Ishikawa (cell line): ENCODE data around the gene NR5A2.

Experiments
- CEBPB ChIP-seq: IDR thresholded peaks from 2 replicates; pipeline ENCODE4 v1.6.1; 2012
- CREB1 ChIP-seq: IDR thresholded peaks from 2 replicates; pipeline ENCODE4 v1.6.1; 2012; ENCODE audit warnings: low read depth
- EGR1 ChIP-seq: IDR thresholded peaks from 2 replicates; pipeline ENCODE4 v1.6.1; 2012
- EP300 ChIP-seq: IDR thresholded peaks from 2 replicates; pipeline ENCODE4 v1.6.1; 2012; ENCODE audit warnings: borderline replicate concordance
- FOXM1 ChIP-seq: IDR thresholded peaks from 2 replicates; pipeline ENCODE4 v1.6.1; 2012; ENCODE audit warnings: low read depth, borderline replicate concordance
- NFIC ChIP-seq: IDR thresholded peaks from 2 replicates; pipeline ENCODE4 v1.6.1; 2012
- RAD21 ChIP-seq: IDR thresholded peaks from 2 replicates; pipeline ENCODE4 v1.6.1; 2012; ENCODE audit warnings: low read depth
- TAF1 ChIP-seq: IDR thresholded peaks from 2 replicates; pipeline ENCODE4 v1.6.1; 2012; ENCODE audit warnings: low read depth, mild to moderate bottlenecking
- TCF12 ChIP-seq: IDR thresholded peaks from 2 replicates; pipeline ENCODE4 v1.6.1; 2012; ENCODE audit warnings: low read depth
- YY1 ChIP-seq: IDR thresholded peaks from 2 replicates; pipeline ENCODE4 v1.6.1; 2012; ENCODE audit warnings: low read depth
- ZBTB7A ChIP-seq: IDR thresholded peaks from 2 replicates; pipeline ENCODE4 v1.6.1; 2012; ENCODE audit warnings: low read depth
- TF ChIP-seq, protein P1 (sequence below): IDR thresholded peaks from 2 replicates; pipeline ENCODE4 v1.6.1; 2012
- TF ChIP-seq, protein P2 (sequence below): IDR thresholded peaks from 2 replicates; pipeline ENCODE4 v1.6.1; 2012; ENCODE audit warnings: low read depth, mild to moderate bottlenecking
- TF ChIP-seq, protein P3 (sequence below): IDR thresholded peaks from 2 replicates; pipeline ENCODE4 v1.6.1; 2012

DNA sequence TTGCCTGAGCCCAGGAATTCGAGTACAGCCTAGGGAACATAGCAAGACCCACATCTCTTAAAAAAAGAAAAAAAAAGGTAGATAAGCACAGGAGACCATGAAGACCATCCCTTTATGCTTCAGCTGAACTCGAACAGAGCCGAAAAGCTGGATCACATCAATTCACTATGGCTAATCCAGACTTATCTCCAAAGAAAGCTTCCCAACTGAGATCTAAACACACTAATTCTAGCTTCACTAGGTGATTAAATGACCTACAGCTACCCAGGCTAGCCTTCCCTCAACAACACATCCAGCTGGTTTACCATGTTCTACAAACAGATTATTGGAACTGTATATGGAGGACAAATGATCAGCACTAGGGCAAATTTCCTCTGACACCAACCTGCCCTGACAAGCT, 44.0 kb upstream of the NR5A2 start:
- TF ChIP-seq, protein P1, sequence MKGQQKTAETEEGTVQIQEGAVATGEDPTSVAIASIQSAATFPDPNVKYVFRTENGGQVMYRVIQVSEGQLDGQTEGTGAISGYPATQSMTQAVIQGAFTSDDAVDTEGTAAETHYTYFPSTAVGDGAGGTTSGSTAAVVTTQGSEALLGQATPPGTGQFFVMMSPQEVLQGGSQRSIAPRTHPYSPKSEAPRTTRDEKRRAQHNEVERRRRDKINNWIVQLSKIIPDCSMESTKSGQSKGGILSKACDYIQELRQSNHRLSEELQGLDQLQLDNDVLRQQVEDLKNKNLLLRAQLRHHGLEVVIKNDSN, result no peak
- TF ChIP-seq RAD21 (no peak), TCF12 (no peak), CEBPB (no peak), EP300 (no peak), EGR1 (no peak), FOXM1 (no peak), CREB1 (no peak), ZBTB7A (no peak), TAF1 (no peak), YY1 (no peak), NFIC (no peak)
- TF ChIP-seq, protein P2, sequence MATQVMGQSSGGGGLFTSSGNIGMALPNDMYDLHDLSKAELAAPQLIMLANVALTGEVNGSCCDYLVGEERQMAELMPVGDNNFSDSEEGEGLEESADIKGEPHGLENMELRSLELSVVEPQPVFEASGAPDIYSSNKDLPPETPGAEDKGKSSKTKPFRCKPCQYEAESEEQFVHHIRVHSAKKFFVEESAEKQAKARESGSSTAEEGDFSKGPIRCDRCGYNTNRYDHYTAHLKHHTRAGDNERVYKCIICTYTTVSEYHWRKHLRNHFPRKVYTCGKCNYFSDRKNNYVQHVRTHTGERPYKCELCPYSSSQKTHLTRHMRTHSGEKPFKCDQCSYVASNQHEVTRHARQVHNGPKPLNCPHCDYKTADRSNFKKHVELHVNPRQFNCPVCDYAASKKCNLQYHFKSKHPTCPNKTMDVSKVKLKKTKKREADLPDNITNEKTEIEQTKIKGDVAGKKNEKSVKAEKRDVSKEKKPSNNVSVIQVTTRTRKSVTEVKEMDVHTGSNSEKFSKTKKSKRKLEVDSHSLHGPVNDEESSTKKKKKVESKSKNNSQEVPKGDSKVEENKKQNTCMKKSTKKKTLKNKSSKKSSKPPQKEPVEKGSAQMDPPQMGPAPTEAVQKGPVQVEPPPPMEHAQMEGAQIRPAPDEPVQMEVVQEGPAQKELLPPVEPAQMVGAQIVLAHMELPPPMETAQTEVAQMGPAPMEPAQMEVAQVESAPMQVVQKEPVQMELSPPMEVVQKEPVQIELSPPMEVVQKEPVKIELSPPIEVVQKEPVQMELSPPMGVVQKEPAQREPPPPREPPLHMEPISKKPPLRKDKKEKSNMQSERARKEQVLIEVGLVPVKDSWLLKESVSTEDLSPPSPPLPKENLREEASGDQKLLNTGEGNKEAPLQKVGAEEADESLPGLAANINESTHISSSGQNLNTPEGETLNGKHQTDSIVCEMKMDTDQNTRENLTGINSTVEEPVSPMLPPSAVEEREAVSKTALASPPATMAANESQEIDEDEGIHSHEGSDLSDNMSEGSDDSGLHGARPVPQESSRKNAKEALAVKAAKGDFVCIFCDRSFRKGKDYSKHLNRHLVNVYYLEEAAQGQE, result no peak
- TF ChIP-seq, protein P3, sequence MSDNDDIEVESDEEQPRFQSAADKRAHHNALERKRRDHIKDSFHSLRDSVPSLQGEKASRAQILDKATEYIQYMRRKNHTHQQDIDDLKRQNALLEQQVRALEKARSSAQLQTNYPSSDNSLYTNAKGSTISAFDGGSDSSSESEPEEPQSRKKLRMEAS, result no peak
